H1 (cell line): Measurements from ENCODE around the gene SLC25A26. TPM values are rescaled to one million over a fixed set of nuclear protein-coding genes. Genes with fewer than 3 reads are reported as not detected.
A peak's percentile ranks its signal among the peaks of the same experiment; 100 is the strongest.

ENCODE experiments used
- CTCF ChIA-PET: fragments of 300-600 bp; sonication (Branson Sonifier 250); formaldehyde crosslinking; loops from one replicate; lab custom pipeline; 2021; ENCODE audit not compliant: partially characterized antibody; lab: Charles Lee
- POLR2A ChIA-PET: fragments of 300-600 bp; sonication (Branson Sonifier 250); formaldehyde crosslinking; loops from one replicate; lab custom pipeline; 2021; ENCODE audit warnings: inconsistent platforms; ENCODE audit not compliant: partially characterized antibody; lab: Charles Lee
- DNase-seq, 2 experiments: peaks; one replicate each; pipeline versions ENCODE4 v3.0.0 to v3.0.0-alpha.2; 2010 to 2022; ENCODE audit warnings: low spot score in 2 of 2, low read depth in 1 of 2, mixed read lengths in 1 of 2
- FAIRE-seq: peaks from 2 replicates; lab custom pipeline; 2011; peaks lifted over from hg19 to GRCh38; lab: Jason Lieb, UNC
- H2AFZ ChIP-seq: 2 replicates; pipeline ENCODE4 v1.8.1; 2012; ENCODE audit warnings: low read length, inconsistent platforms
- H2AK5ac ChIP-seq: 2 replicates; pipeline ENCODE4 v1.6.1; 2013; ENCODE audit warnings: low read depth, low read length
- H2BK120ac ChIP-seq: replicated peaks from 2 replicates; pipeline ENCODE3; 2013; ENCODE audit warnings: low read depth, low read length, inconsistent platforms
- H2BK12ac ChIP-seq: 2 replicates; pipeline ENCODE4 v1.6.1; 2013; ENCODE audit warnings: low read depth, low read length
- H2BK15ac ChIP-seq: 2 replicates; pipeline ENCODE4 v1.6.1; 2013; ENCODE audit warnings: low read length
- H2BK20ac ChIP-seq: 2 replicates; pipeline ENCODE4 v1.6.1; 2013; ENCODE audit warnings: low read length
- H2BK5ac ChIP-seq: 2 replicates; pipeline ENCODE4 v1.6.1; 2013; ENCODE audit warnings: low read depth, low read length
- H3K14ac ChIP-seq: 2 replicates; pipeline ENCODE4 v1.6.1; 2013; ENCODE audit warnings: inconsistent platforms; ENCODE audit not compliant: insufficient read length
- H3K18ac ChIP-seq: 2 replicates; pipeline ENCODE4 v1.6.1; 2013; ENCODE audit warnings: low read length; ENCODE audit errors: extremely low read depth
- H3K23ac ChIP-seq: 2 replicates; pipeline ENCODE4 v1.6.1; 2013; ENCODE audit warnings: inconsistent platforms; ENCODE audit not compliant: insufficient read length
- H3K23me2 ChIP-seq: 2 replicates; pipeline ENCODE4 v1.6.1; 2013; ENCODE audit warnings: low read depth, low read length
- H3K27ac ChIP-seq: 2 replicates; pipeline ENCODE4 v1.6.1; 2011; ENCODE audit warnings: low read depth, low read length, inconsistent platforms
- H3K27me3 ChIP-seq, 4 experiments: replicated peaks in 1 of 4; 1 replicate in 1 of 4; 2 replicates in 3 of 4; pipeline versions ENCODE4 v1.6.1 to v1.8.1; 2011 to 2013; ENCODE audit warnings: low read length in 3 of 4, mild to moderate bottlenecking in 3 of 4, inconsistent platforms in 2 of 4, mixed read lengths in 2 of 4, moderate library complexity in 1 of 4; ENCODE audit not compliant: control insufficient read depth in 3 of 4, insufficient read depth in 3 of 4; ENCODE audit errors: extremely low read depth in 1 of 4
- H3K36me3 ChIP-seq, 4 experiments: 2 replicates each; pipeline versions ENCODE4 v1.6.1 to v1.8.1; 2011 to 2013; ENCODE audit warnings: mild to moderate bottlenecking in 4 of 4, low read length in 3 of 4, moderate library complexity in 2 of 4, control low read depth in 1 of 4, inconsistent platforms in 1 of 4; ENCODE audit not compliant: insufficient read depth in 4 of 4, control insufficient read depth in 2 of 4
- H3K4ac ChIP-seq: replicated peaks from 2 replicates; pipeline ENCODE3; 2013; ENCODE audit warnings: low read length, low read depth, mixed read lengths, inconsistent platforms; ENCODE audit not compliant: insufficient read length
- H3K4me1 ChIP-seq, 4 experiments: replicated peaks in 1 of 4; 1 replicate in 1 of 4; 2 replicates in 3 of 4; pipeline versions ENCODE4 v1.6.1 to v1.8.1; 2011 to 2013; ENCODE audit warnings: low read length in 3 of 4, inconsistent platforms in 2 of 4, mixed read lengths in 1 of 4; ENCODE audit not compliant: insufficient read depth in 4 of 4, control insufficient read depth in 3 of 4
- H3K4me2 ChIP-seq, 2 experiments: 2 replicates each; pipeline versions ENCODE4 v1.6.1 to v1.8.1; 2011 to 2013; ENCODE audit warnings: low read depth in 2 of 2, low read length in 2 of 2, control low read depth in 1 of 2, inconsistent platforms in 1 of 2, mild to moderate bottlenecking in 1 of 2; ENCODE audit not compliant: insufficient read depth in 1 of 2
- H3K4me3 ChIP-seq, 4 experiments: fragments of 200-600, 300-600 bp in 1 of 4; sonication (generic), shearing (Covaris generic), sonication (Bioruptor Twin) in 1 of 4; 2 replicates each; pipeline versions ENCODE4 v1.5.1 to v1.8.1; 2011 to 2016; ENCODE audit warnings: low read length in 4 of 4, low read depth in 3 of 4, control low read depth in 2 of 4, inconsistent platforms in 2 of 4, mild to moderate bottlenecking in 2 of 4, mixed read lengths in 1 of 4, moderate library complexity in 1 of 4; ENCODE audit not compliant: insufficient read depth in 2 of 4; ENCODE audit errors: extremely low read depth in 1 of 4
- H3K56ac ChIP-seq: replicated peaks from 2 replicates; pipeline ENCODE3; 2013; ENCODE audit warnings: low read depth, mild to moderate bottlenecking, mixed read lengths, low read length, inconsistent platforms; ENCODE audit not compliant: insufficient read length
- H3K79me1 ChIP-seq: 2 replicates; pipeline ENCODE4 v1.6.1; 2013; ENCODE audit warnings: low read depth, low read length, control low read depth
- H3K79me2 ChIP-seq, 2 experiments: 2 replicates each; pipeline versions ENCODE4 v1.6.1 to v1.8.1; 2012 to 2013; ENCODE audit warnings: low read length in 2 of 2, mild to moderate bottlenecking in 2 of 2, inconsistent platforms in 1 of 2; ENCODE audit not compliant: insufficient read depth in 2 of 2, control insufficient read depth in 1 of 2
- H3K9ac ChIP-seq, 4 experiments: replicated peaks in 1 of 4; 1 replicate in 1 of 4; 2 replicates in 3 of 4; pipeline versions ENCODE4 v1.6.1 to v1.8.1; 2011 to 2013; ENCODE audit warnings: low read depth in 3 of 4, low read length in 3 of 4, control low read depth in 2 of 4, mild to moderate bottlenecking in 2 of 4, moderate library complexity in 2 of 4, inconsistent platforms in 1 of 4; ENCODE audit errors: extremely low read depth in 1 of 4
- H3K9me3 ChIP-seq, 2 experiments: 2 replicates each; pipeline versions ENCODE4 v1.6.1 to v1.8.1; 2012 to 2013; ENCODE audit warnings: mild to moderate bottlenecking in 2 of 2, moderate library complexity in 2 of 2, control low read depth in 1 of 2, inconsistent platforms in 1 of 2, low read depth in 1 of 2, low read length in 1 of 2, mixed read lengths in 1 of 2; ENCODE audit not compliant: insufficient read depth in 2 of 2
- H4K20me1 ChIP-seq, 2 experiments: replicated peaks in 1 of 2; 2 replicates each; pipeline versions ENCODE3 to v1.8.1; 2011 to 2013; ENCODE audit warnings: inconsistent platforms in 2 of 2, low read length in 2 of 2, mild to moderate bottlenecking in 1 of 2; ENCODE audit not compliant: insufficient read depth in 2 of 2, control insufficient read depth in 1 of 2
- H4K5ac ChIP-seq: 2 replicates; pipeline ENCODE4 v1.6.1; 2013; ENCODE audit warnings: low read length, low read depth, mixed read lengths, inconsistent platforms; ENCODE audit not compliant: insufficient read length
- H4K8ac ChIP-seq: 2 replicates; pipeline ENCODE4 v1.8.0; 2013; ENCODE audit warnings: mild to moderate bottlenecking, moderate library complexity, low read length, inconsistent platforms; ENCODE audit not compliant: insufficient read depth; ENCODE audit errors: extremely low read depth
- H4K91ac ChIP-seq: replicated peaks from 2 replicates; pipeline ENCODE3; 2013; ENCODE audit warnings: low read length, mixed read lengths, inconsistent platforms; ENCODE audit not compliant: insufficient read length
- ASH2L ChIP-seq: fragments of 200-600, 300-600 bp; sonication (generic); IDR thresholded peaks from one replicate; pipeline ENCODE4 v1.7.1; 2017; ENCODE audit warnings: low read length
- RNF2 ChIP-seq: fragments of 200-900, 300-1000 bp; sonication (generic); IDR thresholded peaks from 2 replicates; pipeline ENCODE4 v1.7.1; 2016; ENCODE audit warnings: borderline replicate concordance, low read depth, mild to moderate bottlenecking, antibody characterized with exemption, low read length; ENCODE audit not compliant: poor library complexity, severe bottlenecking; ENCODE audit errors: missing control alignments
- WGBS, 2 experiments: shearing (Covaris generic) in 1 of 2; methylation state at CpG; one replicate each; pipeline versions ENCODE4 v1.1.6 to v1.1.7; 2013 to 2015; ENCODE audit warnings: low lambda C conversion rate in 2 of 2, mixed read lengths in 2 of 2, inconsistent platforms in 1 of 2, low coverage in 1 of 2, missing lambda C conversion rate in 1 of 2; ENCODE audit not compliant: insufficient replicate concordance in 2 of 2, insufficient coverage in 1 of 2, insufficient read length in 1 of 2; ENCODE audit errors: extremely low coverage in 1 of 2, missing lambda C conversion rate in 1 of 2; 5-methylcytosine and 5-hydroxymethylcytosine counted together
- polyA plus RNA-seq, 7 experiments: library from polyadenylated mRNA; depleted of rRNA in 3 of 7; stranded (reverse) in 5 of 7; unstranded in 2 of 7; fragments of >200 nt in 5 of 7; fragments of 200-250 nt in 2 of 7; gene quantifications; 1 replicate in 5 of 7; 2 replicates in 1 of 7; 4 replicates in 1 of 7; pipeline versions ENCODE4 v1.2.1 to v1.2.3, GENCODE V29; 2011 to 2013; ENCODE audit warnings: missing spikeins in 2 of 7, mixed read lengths in 2 of 7
- total RNA-seq: library from RNA; stranded (reverse); fragmentation: NEBNext Ultra II Directional; extraction: Animal tissue kit (Norgen Biotek cat#: 25700); gene quantifications from 2 replicates; pipeline ENCODE4 v1.2.1, GENCODE V29; 2021

SLC25A26 gene
- total and polyA plus RNA-seq, 2 of the 8 experiments (the other 6 are each of a cell fraction or from before 2014, with no cell fraction given): 30.0 to 37.0 TPM

GRCh38 chr3:66404903-66405700, 184.3 kb downstream of the SLC25A26 start:
- peaks cover 41 to 80% (median 58%) of the 10 kb centered on the region in 4 experiments for H3K36me3 ChIP-seq
- POLR2A ChIA-PET: interaction anchor here (1.0 to 2.0 kb wide), 3 partner anchors 15 to 92 kb away, joined by 3 to 5 read pairs (median 3); no protein-coding TSS in a partner anchor
- H2AFZ ChIP-seq: no peak overlapping the region
- no peak overlapping the region for H4K5ac ChIP-seq
- peaks cover 12 to 28% of the 10 kb centered on the region in 2 experiments for H4K20me1 ChIP-seq
- H3K4me2 ChIP-seq: no peak overlapping the region
- TF ChIP-seq RNF2 (no peak), ASH2L (no peak)
- H3K9me3 ChIP-seq: no peaks in the 10 kb centered on the region
- H3K4me1 ChIP-seq: peaks cover 0 to 16% (median 10%) of the 10 kb centered on the region in 4 experiments
- no peak overlapping the region for H3K9ac ChIP-seq
- H2AK5ac ChIP-seq: no peak overlapping the region
- no peak overlapping the region for H4K91ac ChIP-seq
- no peak overlapping the region; the same call in 1 of the 2 replicates for H4K8ac ChIP-seq
- H3K18ac ChIP-seq: no peak overlapping the region
- no peak overlapping the region for H2BK120ac ChIP-seq
- H2BK12ac ChIP-seq: no peak overlapping the region
- no peak overlapping the region for H3K23ac ChIP-seq
- H3K14ac ChIP-seq: no peak overlapping the region
- no peak overlapping the region for H3K27ac ChIP-seq
- no peak overlapping the region for H2BK20ac ChIP-seq
- no peaks in the 10 kb centered on the region for H3K23me2 ChIP-seq
- CTCF ChIA-PET: interaction anchor here (0.8 to 2.5 kb wide), 9 partner anchors 10 to 567 kb away, joined by 3 to 9 read pairs (median 3); no protein-coding TSS in a partner anchor
- no peak for FAIRE-seq
- H3K4ac ChIP-seq: no peak overlapping the region
- H3K4me3 ChIP-seq: no peak overlapping the region
- WGBS, 2 experiments: 96% methylated on average over 31 of the region's 32 CpGs; no CpG with 5 or more reads in 1 of the 2 experiments
- no peak overlapping the region for H2BK15ac ChIP-seq
- peaks cover 3% of the 10 kb centered on the region for H3K79me1 ChIP-seq
- H3K79me2 ChIP-seq: peaks cover 0 to 85% of the 10 kb centered on the region in 2 experiments; a peak in 2 of 4 replicates
- H3K56ac ChIP-seq: no peak overlapping the region
- peak overlapping the region; percentile 24; the same call in 1 of the 2 replicates for H2BK5ac ChIP-seq
- DNase-seq: no peak
- no peaks in the 10 kb centered on the region for H3K27me3 ChIP-seq
